Right cardiac atrium (tissue), 5 donors: Measurements from ENCODE around the gene ARFGEF3. TPM values are rescaled to one million over a fixed set of nuclear protein-coding genes. Genes with fewer than 3 reads are reported as not detected.

Experiments used
- ATAC-seq, 2 donors: fragments of 200-7000 bp; cut with Tn5 transposase; one replicate each; pipeline versions ENCODE4 v1.8.0 to v1.9.1; 2020; ENCODE audit warnings: moderate library complexity in 2 of 2, mild to moderate bottlenecking in 1 of 2
- DNase-seq, 3 donors: peaks; one replicate each; pipeline ENCODE4 v3.0.0-alpha.2; 2020
- H3K27ac ChIP-seq: one replicate; pipeline ENCODE4 v1.5.1; 2013; ENCODE audit warnings: mild to moderate bottlenecking, low read length, control low read depth, moderate library complexity
- H3K27me3 ChIP-seq: one replicate; pipeline ENCODE4 v1.6.1; 2013; ENCODE audit not compliant: control insufficient read depth, insufficient read depth
- H3K4me1 ChIP-seq: one replicate; pipeline ENCODE4 v1.6.1; 2013; ENCODE audit warnings: low read length; ENCODE audit not compliant: control insufficient read depth, insufficient read depth
- H3K4me3 ChIP-seq: one replicate; pipeline ENCODE4 v1.5.1; 2013; ENCODE audit warnings: low read length, control low read depth
- H3K9me3 ChIP-seq: one replicate; pipeline ENCODE4 v1.6.1; 2013; ENCODE audit warnings: low read length; ENCODE audit not compliant: control insufficient read depth
- WGBS: extraction: QIAGEN DNeasy Blood & Tissue Kit; methylation state at CpG from one replicate; pipeline ENCODE4 v1.1.7; 2013; 5-methylcytosine and 5-hydroxymethylcytosine counted together
- intact Hi-C, 4 donors: fragments of 100-400 bp; cut with DNase I; formaldehyde crosslinking; loops; one replicate each; pipeline versions ENCODE4 v1.11.0 to v1.14.0; 2022 to 2023
- polyA plus RNA-seq: library from polyadenylated mRNA; stranded (reverse); fragments of 200-250 nt; gene quantifications from one replicate; pipeline ENCODE4 v1.2.3, GENCODE V29; 2013
- total RNA-seq, 4 donors: library from RNA; stranded (reverse); fragmentation: NEBNext Ultra II Directional; extraction: Animal tissue kit (Norgen Biotek cat#: 25700); gene quantifications; one replicate each; pipeline ENCODE4 v1.2.1, GENCODE V29; 2021
- donor health status: healthy with polysubstance abuse.
- donor health status: DM: no; HTN: yes; CAD: no.
- donor health status: DM: no; HTN: no; CAD: no.
- donor health status: DM: no; HTN: yes; CAD: no; lungs with severe emphysema.
- donor health status: DM: yes; HTN: yes; CAD: no.

The ARFGEF3 gene
- total and polyA plus RNA-seq, 5 donors: 0.63 to 2.0 (median 1.5) TPM

DNA sequence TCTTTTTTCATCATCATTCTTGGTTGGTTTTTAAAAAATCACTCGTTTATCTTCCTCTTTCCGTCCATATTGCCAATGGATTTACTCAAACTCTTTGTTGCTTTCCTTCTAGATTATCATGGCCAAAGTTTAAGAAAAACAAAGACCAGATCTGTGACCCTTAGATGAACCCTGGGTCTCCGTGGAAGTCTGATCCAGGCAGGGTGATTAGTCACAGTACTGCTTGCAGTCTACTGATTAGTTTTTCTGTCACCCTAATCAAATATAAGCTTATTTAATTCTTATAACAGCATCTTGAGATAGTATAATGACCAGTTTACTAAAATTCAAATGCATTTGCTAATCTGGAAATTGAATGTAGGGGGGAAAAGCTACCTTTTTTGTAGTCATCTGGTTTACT, 210.0 kb downstream of the ARFGEF3 start:
- intact Hi-C loops: no loop called here
- Histone ChIP-seq H3K4me1 (no peaks in the 10 kb centered on the region), H3K9me3 (no peaks in the 10 kb centered on the region), H3K4me3 (no peak overlapping the region), H3K27me3 (no peaks in the 10 kb centered on the region), H3K27ac (no peak overlapping the region)
- ATAC-seq (peak in 1 of 2 donors; percentile 89), DNase-seq (no peak)
- WGBS: 28% methylated on average over 3 of the region's 3 CpGs

DNA sequence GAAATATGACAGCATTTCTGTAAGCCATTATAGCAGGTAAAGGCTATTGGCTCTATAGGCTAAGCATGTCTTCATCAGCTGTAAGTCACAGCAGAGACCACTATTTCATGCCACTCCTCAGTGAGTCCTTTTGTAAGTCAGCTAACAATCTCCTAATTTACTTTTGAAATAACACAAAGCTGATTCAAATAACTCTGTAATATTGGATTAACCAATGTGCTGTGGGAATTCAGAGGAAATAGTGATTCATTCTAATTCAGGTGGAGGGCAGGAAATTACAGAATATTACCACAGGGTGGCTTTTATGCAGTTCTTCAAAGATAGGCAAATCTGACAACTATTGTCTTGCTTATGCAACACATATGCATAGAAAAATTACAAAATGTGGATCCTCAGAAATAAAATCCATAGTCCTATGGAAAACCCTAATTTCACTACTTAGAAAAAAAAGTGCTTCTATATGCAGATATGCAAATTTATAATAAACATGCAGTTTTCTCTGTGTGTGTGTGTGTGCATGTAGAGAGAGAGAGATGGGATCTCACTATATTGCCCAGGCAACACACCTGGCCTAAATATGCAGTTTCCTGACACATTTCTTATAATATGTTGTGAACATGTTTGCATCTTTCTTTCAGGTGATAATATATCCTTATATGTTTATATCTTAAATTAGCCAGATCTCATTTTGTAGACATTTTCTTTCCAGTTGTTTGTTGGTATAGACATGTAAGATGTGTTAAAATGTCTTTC, 211.1 kb downstream of the ARFGEF3 start:
- intact Hi-C loops: no loop called here
- Histone ChIP-seq H3K4me3 (no peak overlapping the region), H3K9me3 (no peaks in the 10 kb centered on the region), H3K4me1 (no peaks in the 10 kb centered on the region), H3K27ac (no peak overlapping the region), H3K27me3 (no peaks in the 10 kb centered on the region)
- DNase-seq: no peak
- peak in 1 of 2 donors; percentile 55 for ATAC-seq

DNA sequence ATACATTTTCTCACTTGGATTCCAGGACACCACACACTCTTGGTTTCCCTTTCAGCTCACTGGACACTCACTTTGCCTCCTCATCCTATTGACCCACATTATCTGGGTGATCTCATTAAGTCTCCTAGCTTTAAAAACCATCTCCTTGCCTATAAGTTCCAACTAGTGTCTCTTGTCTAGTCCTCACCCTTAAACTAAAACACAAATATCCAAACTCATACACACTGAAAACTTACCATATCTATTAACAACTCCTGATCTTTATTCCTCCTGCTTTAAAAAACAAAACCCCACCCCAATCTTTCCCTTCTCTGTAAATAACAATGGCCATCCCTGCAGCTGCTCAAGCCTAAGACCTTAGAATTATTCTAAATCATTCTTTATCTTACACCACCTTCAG, 212.5 kb downstream of the ARFGEF3 start:
- Histone ChIP-seq H3K9me3 (no peaks in the 10 kb centered on the region), H3K27ac (no peak overlapping the region), H3K27me3 (no peaks in the 10 kb centered on the region), H3K4me1 (no peaks in the 10 kb centered on the region), H3K4me3 (no peak overlapping the region)
- no peak for ATAC-seq
- intact Hi-C loops: no loop called here
- no peak for DNase-seq

DNA sequence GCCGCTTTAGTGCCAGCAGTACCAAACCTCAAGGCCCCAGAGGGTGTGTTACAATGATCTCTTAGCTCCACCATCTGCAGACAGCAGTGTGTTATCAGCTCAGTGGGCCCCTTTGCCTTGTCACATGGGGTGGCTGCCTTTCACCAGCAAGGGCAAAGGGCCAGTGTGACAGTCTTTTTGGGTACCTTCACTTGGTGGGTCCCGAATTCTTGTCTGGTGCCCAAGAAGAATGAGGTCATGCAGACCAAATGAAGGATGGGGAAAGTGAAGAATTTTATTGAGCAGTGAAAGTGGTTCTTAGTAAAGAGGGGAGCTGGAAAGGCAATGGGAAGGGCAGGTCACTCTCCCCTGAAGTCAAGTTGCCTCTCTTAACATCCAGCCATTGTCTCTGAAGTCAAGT, 213.1 kb downstream of the ARFGEF3 start:
- Histone ChIP-seq H3K4me3 (no peak overlapping the region), H3K27ac (no peak overlapping the region), H3K27me3 (no peaks in the 10 kb centered on the region), H3K9me3 (no peaks in the 10 kb centered on the region), H3K4me1 (no peaks in the 10 kb centered on the region)
- intact Hi-C loops: no loop called here
- no peak for DNase-seq
- no peak for ATAC-seq
- whole genome bisulfite sequencing: 92% methylated on average over 2 of the region's 2 CpGs

DNA sequence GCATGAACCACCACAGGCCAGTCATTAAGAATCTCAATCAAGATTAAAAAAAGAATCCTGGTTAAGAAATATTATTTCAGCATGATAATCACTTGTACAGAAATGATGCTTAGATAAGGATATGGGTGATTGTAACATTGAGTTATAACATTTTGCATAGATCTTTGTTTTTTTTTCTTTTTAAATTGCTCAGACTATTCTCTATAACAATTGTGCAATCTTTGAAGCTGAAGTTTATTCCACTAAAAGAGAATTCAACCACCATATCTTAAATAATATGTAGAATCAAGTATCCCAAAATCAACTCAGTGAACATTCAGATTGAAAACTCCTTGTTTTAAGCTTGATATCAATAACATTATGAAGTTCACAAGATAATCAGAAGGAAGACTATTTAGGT, 215.3 kb downstream of the ARFGEF3 start:
- ATAC-seq: no peak

DNA sequence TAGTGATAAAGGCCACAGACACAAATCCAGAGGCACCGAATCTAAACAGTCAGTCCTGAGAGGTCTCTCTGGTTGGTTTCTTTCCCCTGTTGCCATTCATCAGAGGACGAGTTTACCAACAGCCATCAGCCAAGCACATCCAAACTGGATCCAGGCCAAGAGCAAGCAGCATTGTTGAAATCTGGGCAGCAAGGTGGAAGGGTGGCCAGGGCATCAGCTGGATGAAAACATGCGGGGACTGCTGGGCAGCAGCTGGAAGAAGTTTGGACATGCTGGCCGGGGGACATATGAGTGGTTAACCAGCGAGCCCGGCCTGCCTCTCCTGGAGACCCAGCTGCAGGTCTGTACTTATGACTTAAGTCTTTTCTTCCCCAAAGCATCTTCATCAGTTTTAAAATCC, 216.1 kb downstream of the ARFGEF3 start, which contains the start of gene SMIM28:
Gene SMIM28 (plus strand): TSS at position 62 of the 400 bp plus-strand sequence. CDS start 168 bp downstream, at position 230.
- WGBS: 85% methylated on average over 6 of the region's 6 CpGs
- Histone ChIP-seq H3K27me3 (no peaks in the 10 kb centered on the region), H3K9me3 (no peaks in the 10 kb centered on the region), H3K27ac (no peak within 1 kb of the TSS), H3K4me3 (no peak within 1 kb of the TSS), H3K4me1 (no peaks in the 10 kb centered on the region)
- intact Hi-C loops: no loop called here
- DNase-seq: no peak
- no peak for ATAC-seq

More for the DNA sequence above, 215.3 kb downstream of the ARFGEF3 start:
- Histone ChIP-seq H3K27me3 (no peaks in the 10 kb centered on the region), H3K27ac (no peak overlapping the region), H3K9me3 (no peaks in the 10 kb centered on the region), H3K4me3 (no peak overlapping the region), H3K4me1 (no peaks in the 10 kb centered on the region)
- DNase-seq: no peak
- intact Hi-C loops: no loop called here

DNA sequence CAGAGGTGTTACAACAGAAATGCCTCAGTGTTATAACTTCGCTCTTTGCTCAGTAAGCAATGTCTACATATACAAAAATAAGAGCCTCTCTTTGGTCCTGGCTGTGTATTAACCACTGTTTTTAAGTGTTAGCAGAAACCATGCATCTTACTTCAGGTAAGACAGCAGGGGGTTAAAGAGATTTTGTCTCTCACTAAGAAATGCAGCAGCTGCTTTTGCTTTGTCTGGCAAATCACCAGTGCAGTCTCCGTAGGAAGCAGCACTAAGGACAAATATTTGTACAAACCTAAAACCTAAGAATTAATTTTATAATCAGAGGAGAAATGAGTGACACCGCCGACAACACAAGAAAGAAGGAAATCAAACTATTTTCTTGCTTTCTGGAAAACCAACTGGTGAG, 216.7 kb downstream of the ARFGEF3 start:
- no peak for ATAC-seq
- Histone ChIP-seq H3K27ac (no peak overlapping the region), H3K4me3 (no peak overlapping the region), H3K4me1 (no peaks in the 10 kb centered on the region), H3K27me3 (no peaks in the 10 kb centered on the region), H3K9me3 (no peaks in the 10 kb centered on the region)
- intact Hi-C loops: no loop called here
- WGBS: 70% methylated on average over 4 of the region's 4 CpGs
- no peak for DNase-seq

DNA sequence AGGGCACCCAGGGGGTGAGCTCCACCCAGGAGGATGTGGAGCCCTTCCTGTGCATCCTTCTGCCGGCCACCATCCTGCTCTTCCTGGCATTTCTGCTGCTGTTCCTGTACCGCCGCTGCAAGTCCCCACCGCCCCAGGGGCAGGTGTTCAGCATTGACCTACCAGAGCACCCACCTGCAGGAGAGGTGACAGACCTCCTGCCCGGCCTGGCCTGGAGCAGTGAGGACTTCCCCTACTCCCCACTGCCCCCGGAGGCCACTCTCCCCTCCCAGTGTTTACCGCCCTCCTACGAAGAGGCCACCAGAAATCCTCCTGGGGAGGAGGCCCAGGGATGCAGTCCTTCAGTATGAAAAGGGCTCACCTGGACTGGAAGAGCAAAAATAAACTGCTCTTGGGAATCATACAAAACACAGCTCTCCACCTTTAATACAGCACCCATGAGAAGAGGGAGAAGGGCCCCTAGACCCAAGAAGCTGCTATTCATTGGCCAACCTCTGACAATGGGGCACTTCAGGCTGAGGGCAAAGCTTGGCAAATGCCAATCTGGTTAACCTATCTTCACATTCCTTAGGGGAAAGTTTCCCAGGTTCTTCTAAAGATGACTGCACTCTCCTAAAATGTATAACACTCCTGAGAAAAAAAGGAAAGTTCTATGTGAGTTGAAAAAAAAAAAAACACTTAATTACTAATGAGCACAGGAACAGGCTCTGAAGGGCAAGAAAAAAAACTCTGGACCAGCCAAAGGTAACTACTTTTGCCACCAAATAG, 220.9 kb downstream of the ARFGEF3 start:
- Histone ChIP-seq H3K4me3 (no peak overlapping the region), H3K4me1 (no peaks in the 10 kb centered on the region), H3K27me3 (no peaks in the 10 kb centered on the region), H3K27ac (no peak overlapping the region), H3K9me3 (no peaks in the 10 kb centered on the region)
- peak in 1 of 2 donors; percentile 26 for ATAC-seq
- intact Hi-C loops: no loop called here
- no peak for DNase-seq
- WGBS: 74% methylated on average over 8 of the region's 8 CpGs

DNA sequence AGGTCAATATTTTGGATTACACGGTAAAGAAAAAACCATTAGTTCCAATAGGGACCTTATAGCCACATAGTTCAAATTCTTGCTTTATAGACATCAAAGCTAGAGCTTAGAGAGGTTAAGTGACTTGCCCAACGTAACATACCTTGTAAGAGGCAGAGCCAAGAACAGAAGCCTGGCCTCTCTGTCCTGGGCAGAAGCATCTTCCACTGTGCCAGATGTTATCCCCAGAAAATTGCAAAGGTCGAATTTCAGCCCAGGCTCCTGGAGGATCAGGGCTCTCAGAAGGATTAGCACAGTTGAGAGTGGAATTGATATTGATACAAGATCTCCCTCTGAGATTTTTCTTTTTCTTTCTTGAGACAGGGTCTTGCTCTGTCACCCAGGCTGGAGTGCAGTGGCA, 222.0 kb downstream of the ARFGEF3 start:
- H3K27me3 ChIP-seq: no peaks in the 10 kb centered on the region
- ATAC-seq (no peak), DNase-seq (no peak)
- H3K9me3 ChIP-seq: no peaks in the 10 kb centered on the region
- H3K4me3 ChIP-seq: no peak overlapping the region
- intact Hi-C loops: no loop called here
- no peak overlapping the region for H3K27ac ChIP-seq
- 79% methylated on average over 3 of the region's 3 CpGs for WGBS
- no peaks in the 10 kb centered on the region for H3K4me1 ChIP-seq

DNA sequence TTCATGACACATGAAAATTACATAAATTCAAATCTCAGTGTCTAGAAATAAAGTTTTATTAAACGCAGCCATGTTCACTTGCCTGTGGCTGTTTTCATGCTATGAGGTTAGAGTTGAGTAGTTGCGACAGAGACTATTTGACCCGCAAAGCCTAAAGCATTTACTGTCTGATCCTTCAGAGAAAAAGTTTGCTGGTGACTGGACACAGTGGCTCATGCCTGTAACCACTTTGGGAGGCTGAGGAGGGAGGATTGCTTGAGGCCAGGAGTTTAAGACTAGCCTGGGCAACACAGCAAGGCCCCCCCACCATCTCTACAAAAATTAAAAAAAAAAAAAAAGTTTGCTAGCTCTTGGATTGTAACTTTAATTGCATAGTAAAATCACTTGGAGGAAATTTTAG, 225.2 kb downstream of the ARFGEF3 start:
- no peaks in the 10 kb centered on the region for H3K9me3 ChIP-seq
- no peak overlapping the region for H3K27ac ChIP-seq
- 96% methylated on average over 3 of the region's 3 CpGs for WGBS
- no peaks in the 10 kb centered on the region for H3K4me1 ChIP-seq
- H3K27me3 ChIP-seq: no peaks in the 10 kb centered on the region
- no peak overlapping the region for H3K4me3 ChIP-seq
- intact Hi-C loops: no loop called here
- ATAC-seq (no peak), DNase-seq (no peak)

DNA sequence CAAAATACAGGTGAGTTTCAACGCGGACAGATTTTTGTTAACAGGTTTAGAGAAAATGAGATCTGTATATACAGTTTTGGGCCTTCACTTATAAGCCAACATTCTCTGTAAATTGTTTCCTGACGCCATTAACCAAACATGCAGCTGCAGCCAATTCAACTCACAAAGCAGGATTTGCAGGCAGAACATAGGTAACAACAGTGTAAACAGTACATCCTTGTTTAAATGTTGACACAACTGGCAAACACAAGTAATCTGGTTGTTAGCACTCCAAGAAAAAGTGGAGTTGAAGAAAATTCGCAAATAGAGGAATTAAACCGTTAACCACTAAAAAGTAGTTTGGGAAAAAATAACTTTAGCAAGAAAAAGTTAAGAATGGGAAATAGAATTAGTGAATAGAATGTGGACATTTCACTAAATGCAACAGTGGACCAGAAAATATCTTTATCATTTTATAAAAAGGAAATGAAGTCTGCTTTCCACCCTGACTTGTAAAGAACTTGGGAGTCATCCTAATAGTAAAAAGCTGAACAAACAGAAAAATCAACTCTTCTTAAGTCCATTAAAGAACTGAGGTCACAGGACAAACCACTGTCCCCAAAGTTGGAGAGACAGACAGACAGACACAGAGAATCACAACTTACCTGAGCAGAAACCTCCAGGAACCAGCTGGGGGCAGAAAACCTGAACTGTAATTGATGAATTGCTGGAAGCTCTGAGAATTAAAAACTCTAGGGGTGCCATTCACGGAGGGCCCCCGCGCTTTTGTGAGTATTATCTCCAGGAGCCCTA, 226.0 kb downstream of the ARFGEF3 start:
- intact Hi-C loops: no loop called here
- H3K9me3 ChIP-seq: no peaks in the 10 kb centered on the region
- no peak for DNase-seq
- 92% methylated on average over 8 of the region's 8 CpGs for WGBS
- ATAC-seq: no peak
- H3K4me1 ChIP-seq: no peaks in the 10 kb centered on the region
- H3K27ac ChIP-seq: no peak overlapping the region
- no peaks in the 10 kb centered on the region for H3K27me3 ChIP-seq
- no peak overlapping the region for H3K4me3 ChIP-seq
